A673 (cell line): Measurements from ENCODE around the gene NRXN3. TPM values are rescaled to one million over a fixed set of nuclear protein-coding genes. Genes with fewer than 3 reads are reported as not detected.

ENCODE experiments used
- BruUV-seq: library from RNA; stranded (reverse); fragments of 400-500 nt; replicated peaks from 2 replicates; lab custom pipeline; 2021; lab: Mats Ljungman, UMichigan
- CTCF ChIA-PET: fragments of 300-600 bp; sonication (Branson Sonifier 250); formaldehyde crosslinking; loops from one replicate; lab custom pipeline; 2022; ENCODE audit warnings: antibody characterized with exemption; lab: Charles Lee
- POLR2A ChIA-PET: fragments of 300-600 bp; sonication (Branson Sonifier 250); formaldehyde crosslinking; loops from one replicate; lab custom pipeline; 2022; ENCODE audit warnings: antibody characterized with exemption; ENCODE audit not compliant: low non-redundant PET; lab: Charles Lee
- DNase-seq: peaks from one replicate; pipeline ENCODE4 v3.0.0-alpha.2; 2015; ENCODE audit warnings: low spot score
- H3K27ac ChIP-seq: fragments of 200-600 bp; sonication (generic); 2 replicates; pipeline ENCODE4 v1.5.1; 2016; ENCODE audit warnings: mixed run types, low read depth, mild to moderate bottlenecking, mixed read lengths, antibody characterized with exemption, low read length; ENCODE audit not compliant: poor library complexity, severe bottlenecking
- H3K27me3 ChIP-seq: fragments of 200-600 bp; sonication (generic); replicated peaks from 2 replicates; pipeline ENCODE4 v1.6.1; 2017; ENCODE audit warnings: mixed run types, low read depth, mild to moderate bottlenecking, mixed read lengths, antibody characterized with exemption, low read length; ENCODE audit not compliant: insufficient read depth, poor library complexity
- H3K36me3 ChIP-seq: fragments of 200-600 bp; sonication (generic); 2 replicates; pipeline ENCODE4 v1.6.1; 2016; ENCODE audit warnings: mixed run types, mild to moderate bottlenecking, mixed read lengths, antibody characterized with exemption, low read length; ENCODE audit not compliant: insufficient read depth, poor library complexity, severe bottlenecking
- H3K4me1 ChIP-seq: fragments of 200-600 bp; sonication (generic); 2 replicates; pipeline ENCODE4 v1.6.1; 2017; ENCODE audit warnings: mixed run types, mild to moderate bottlenecking, mixed read lengths, antibody characterized with exemption, low read length; ENCODE audit not compliant: insufficient read depth, poor library complexity, severe bottlenecking
- H3K4me3 ChIP-seq: fragments of 200-600 bp; sonication (generic); 2 replicates; pipeline ENCODE4 v1.5.1; 2016; ENCODE audit warnings: low read depth, mixed run types, mild to moderate bottlenecking, mixed read lengths, low read length; ENCODE audit not compliant: poor library complexity, severe bottlenecking
- H3K9me3 ChIP-seq: fragments of 200-600 bp; sonication (generic); 2 replicates; pipeline ENCODE4 v1.6.1; 2016; ENCODE audit warnings: mixed run types, low read depth, mild to moderate bottlenecking, mixed read lengths, antibody characterized with exemption, low read length; ENCODE audit not compliant: poor library complexity, severe bottlenecking
- CTCF ChIP-seq: fragments of 300-800, 200-600 bp; sonication (generic); conservative IDR thresholded peaks from 2 replicates; pipeline ENCODE4 v1.5.1; 2017; ENCODE audit warnings: low read depth, mild to moderate bottlenecking, antibody characterized with exemption, low read length, moderate library complexity, mixed read lengths
- EZH2 ChIP-seq: fragments of 200-600 bp; sonication (generic); IDR thresholded peaks from 2 replicates; pipeline ENCODE4 v1.6.1; 2017; ENCODE audit warnings: borderline replicate concordance, low read depth, mild to moderate bottlenecking, mixed read lengths, antibody characterized with exemption, low read length; ENCODE audit not compliant: poor library complexity, severe bottlenecking
- intact Hi-C: fragments of 100-400 bp; cut with micrococcal nuclease; formaldehyde crosslinking; loops from one replicate; pipeline ENCODE4 v1.10.0; 2022; ENCODE audit not compliant: unreplicated experiment
- total RNA-seq: library from RNA; stranded (reverse); gene quantifications from 2 replicates; pipeline ENCODE4 v1.2.3, GENCODE V29; 2021

The NRXN3 gene
- total RNA-seq, 1 experiment from 2014 or later = 0.21 TPM

GRCh38 chr14:78359581-78359980 lies 189.4 kb downstream of the NRXN3 start:
- intact Hi-C loops = no loop called here
- CTCF ChIA-PET = no interaction called here
- Histone ChIP-seq H3K36me3 (no peaks in the 10 kb centered on the region), H3K27ac (no peak overlapping the region), H3K4me1 (no peaks in the 10 kb centered on the region), H3K27me3 (peaks cover 16% of the 10 kb centered on the region), H3K4me3 (no peak overlapping the region), H3K9me3 (no peaks in the 10 kb centered on the region)
- BruUV-seq = no TSS peak
- POLR2A ChIA-PET = no interaction called here
- TF ChIP-seq EZH2 (no peak), CTCF (no peak)
- DNase-seq = no peak

GRCh38 chr14:78363008-78363407 lies 192.8 kb downstream of the NRXN3 start:
- H3K4me3 ChIP-seq = no peak overlapping the region
- intact Hi-C loops = no loop called here
- TF ChIP-seq CTCF (no peak), EZH2 (no peak)
- H3K36me3 ChIP-seq = no peaks in the 10 kb centered on the region
- ChIA-PET CTCF (no interaction called here), POLR2A (no interaction called here)
- H3K9me3 ChIP-seq = no peaks in the 10 kb centered on the region
- H3K27ac ChIP-seq = no peak overlapping the region
- no peaks in the 10 kb centered on the region for H3K4me1 ChIP-seq
- no peak for DNase-seq
- BruUV-seq = no TSS peak
- peaks cover 18% of the 10 kb centered on the region for H3K27me3 ChIP-seq

- no TSS peak for BruUV-seq
- ChIA-PET POLR2A (no interaction called here), CTCF (no interaction called here)
- Histone ChIP-seq H3K36me3 (no peaks in the 10 kb centered on the region), H3K27ac (no peak overlapping the region), H3K9me3 (no peaks in the 10 kb centered on the region), H3K27me3 (peaks cover 18% of the 10 kb centered on the region), H3K4me1 (no peaks in the 10 kb centered on the region), H3K4me3 (no peak overlapping the region)
- no peak for TF ChIP-seq EZH2
- no peak for TF ChIP-seq CTCF
- intact Hi-C loops = no loop called here
- DNase-seq = no peak
Observed at GRCh38 chr14:78367355-78367754, 197.2 kb downstream of the NRXN3 start.
